ENCODE measurements around the gene PITHD1.
"Not testable (repeated sequence)": the region's sequence is repeated elsewhere in the genome, so short reads cannot be mapped to it uniquely, and the experiment has no call there.

Gene PITHD1

DNA sequence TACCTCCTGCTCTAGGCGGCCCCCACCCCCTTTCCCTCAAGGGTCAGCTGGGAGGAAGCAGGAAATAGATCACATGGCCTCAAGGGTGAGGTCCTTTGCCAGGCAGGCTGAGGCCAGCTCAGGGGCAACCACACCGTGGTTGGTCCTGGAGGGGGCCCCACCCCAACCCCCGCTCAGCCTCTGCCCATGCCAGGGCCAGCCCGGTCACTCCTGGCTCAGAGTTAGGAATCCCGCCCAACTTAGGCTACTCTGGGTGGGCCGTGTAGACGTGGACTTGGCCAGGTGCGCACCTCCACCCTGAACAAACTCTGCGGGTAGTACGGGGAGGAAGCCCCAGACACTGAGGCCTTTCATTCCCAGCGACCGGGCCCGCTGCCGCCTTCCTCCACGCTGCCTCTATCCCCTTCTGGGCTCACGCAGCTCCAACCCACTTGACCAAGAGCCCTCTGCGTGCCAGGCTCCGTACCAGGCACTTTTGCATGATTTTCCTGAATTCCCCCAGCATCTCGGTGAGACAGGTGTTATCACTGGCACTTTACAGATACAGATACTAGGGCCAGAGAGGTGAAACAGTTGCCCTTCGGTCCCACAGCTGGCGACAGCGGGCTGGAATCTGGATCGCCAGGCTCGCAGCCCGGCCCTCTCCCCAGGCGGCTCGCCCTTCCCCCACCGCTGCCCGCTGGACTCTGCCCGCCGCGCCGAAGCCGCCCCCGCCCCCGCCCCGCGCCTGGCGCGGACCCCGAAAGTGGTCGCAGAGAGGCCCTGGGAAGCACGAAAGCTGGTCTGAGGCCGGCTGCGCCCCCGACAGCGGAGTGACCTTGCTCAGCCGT is 21.6 kb downstream of the PITHD1 start:
- no peak for DNase-seq

GRCh38 chr1:23800400-23801337 is 22.5 kb downstream of the PITHD1 start, which contains the start of gene GALE:
Gene GALE, minus strand, starts transcription at chr1:23800754. Its CDS starts 1,747 bp downstream, at chr1:23799007.
- DNase-seq = peak; percentile 95

DNA sequence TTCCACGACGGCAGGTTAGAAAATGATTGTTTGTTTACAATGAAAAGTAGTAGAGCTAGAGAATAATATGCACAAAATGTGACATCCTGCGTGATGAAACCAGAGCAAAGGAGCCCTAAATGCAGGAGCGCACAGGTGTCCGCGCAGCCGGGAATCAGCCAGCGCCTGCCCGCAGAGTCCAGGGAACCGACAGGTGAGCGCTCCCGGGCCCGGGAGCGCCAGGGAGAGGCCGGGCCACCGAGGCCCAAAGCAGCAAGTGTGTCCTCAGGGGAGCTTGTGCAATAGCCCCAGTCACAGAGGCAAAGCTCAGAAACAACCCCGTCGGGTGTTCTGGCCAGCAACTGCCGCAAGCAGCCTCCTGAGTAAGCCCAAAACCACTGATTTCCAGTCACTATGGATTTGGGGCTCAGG is 23.1 kb downstream of the PITHD1 start:
- DNase-seq = peak; percentile 22

- no peak for DNase-seq
Measured at GRCh38 chr1:23801876-23802275, 23.7 kb downstream of the PITHD1 start.

- not testable (repeated sequence) for DNase-seq
Measured at GRCh38 chr1:23802809-23803342, 24.7 kb downstream of the PITHD1 start.

DNA sequence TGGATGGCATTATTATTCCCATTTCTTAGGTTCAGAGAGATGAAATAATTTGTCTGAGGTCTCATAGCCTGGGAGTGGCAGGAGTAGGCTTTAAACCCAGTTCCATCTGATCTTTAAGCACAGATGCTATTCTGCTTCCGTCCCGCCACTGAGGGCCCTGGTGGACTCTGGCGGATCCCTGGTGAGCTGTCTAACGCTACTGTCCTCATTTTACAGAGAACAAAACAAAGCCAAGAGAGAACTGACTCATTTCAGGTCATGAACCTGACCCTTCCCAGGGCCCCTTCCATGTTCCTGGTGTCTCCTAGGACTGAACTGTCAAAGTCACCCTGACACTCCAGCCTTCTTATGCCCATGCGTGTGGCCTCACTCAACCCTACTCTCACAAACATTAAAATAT is 25.5 kb downstream of the PITHD1 start:
- no peak for DNase-seq

DNA sequence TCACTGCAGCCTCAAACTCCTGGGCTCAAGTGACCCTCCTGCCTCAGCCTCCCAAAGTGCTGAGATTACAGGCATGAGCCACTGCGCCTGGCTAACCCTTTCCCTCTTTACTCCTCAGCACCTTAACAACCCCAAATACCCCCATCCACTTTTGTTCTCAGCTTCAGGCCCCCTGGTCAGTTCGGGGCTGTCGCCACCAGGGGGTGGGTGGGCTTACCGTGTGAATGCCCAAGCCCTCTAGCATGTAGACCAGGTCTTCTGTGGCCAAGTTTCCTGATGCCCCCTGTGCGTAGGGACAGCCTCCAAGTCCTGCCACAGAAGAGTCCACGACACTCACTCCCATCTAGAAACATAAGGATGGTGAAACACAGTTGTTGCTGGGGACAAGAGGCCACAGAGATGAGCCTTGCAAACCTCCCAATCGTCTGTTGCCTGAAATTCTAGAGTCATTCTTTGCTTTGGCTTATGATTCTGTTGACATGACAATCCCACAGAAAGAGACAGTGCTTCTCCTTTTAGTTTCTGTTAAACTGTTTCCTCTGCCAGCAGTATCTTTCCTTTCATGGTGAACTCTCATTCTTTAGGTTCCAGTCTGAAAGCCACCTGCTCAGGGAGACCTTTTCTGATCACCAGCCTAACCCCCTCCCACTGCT is 26.1 kb downstream of the PITHD1 start:
- no peak for DNase-seq

DNA sequence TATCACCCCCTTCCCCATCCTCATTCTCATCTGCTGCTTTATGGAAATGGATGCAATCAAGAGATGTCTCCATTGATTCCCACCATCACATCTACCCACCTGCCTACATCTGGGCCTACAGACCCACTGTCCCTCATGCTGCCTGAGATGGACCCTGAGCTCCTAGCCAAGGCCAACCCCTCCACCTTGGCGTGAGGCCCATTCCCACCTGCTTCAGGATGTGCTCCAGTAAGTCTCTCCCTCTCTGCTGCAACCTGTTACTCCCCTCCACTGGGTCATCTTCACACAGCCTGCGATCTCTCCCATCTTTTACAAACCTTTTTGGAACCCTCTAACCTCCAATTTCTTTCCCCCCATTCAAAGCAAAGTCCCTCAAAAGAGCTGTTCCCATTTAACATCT is 26.8 kb downstream of the PITHD1 start:
- DNase-seq = no peak

DNA sequence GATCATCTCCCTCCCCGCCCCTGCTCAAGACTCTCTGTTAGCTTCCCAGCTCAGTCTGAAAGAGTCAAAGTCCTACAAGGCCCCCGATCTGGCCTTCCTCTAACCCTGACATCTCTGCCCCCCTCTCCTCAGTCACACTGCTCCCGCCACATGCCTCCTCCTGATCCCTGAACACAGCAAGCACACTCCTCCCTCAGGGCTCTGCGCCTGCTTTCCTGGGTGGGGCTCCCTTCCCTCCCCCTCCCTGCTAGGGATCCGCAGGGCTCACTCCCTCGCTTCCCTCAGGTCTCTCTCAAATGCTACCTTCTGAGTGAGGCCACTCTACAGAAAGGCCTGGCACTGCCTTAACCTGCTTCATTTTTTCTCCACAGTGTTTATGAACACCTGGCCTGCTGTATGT is 28.1 kb downstream of the PITHD1 start:
- DNase-seq = no peak

- DNase-seq = no peak
Measured at GRCh38 chr1:23807453-23807852, 29.2 kb downstream of the PITHD1 start.

DNA sequence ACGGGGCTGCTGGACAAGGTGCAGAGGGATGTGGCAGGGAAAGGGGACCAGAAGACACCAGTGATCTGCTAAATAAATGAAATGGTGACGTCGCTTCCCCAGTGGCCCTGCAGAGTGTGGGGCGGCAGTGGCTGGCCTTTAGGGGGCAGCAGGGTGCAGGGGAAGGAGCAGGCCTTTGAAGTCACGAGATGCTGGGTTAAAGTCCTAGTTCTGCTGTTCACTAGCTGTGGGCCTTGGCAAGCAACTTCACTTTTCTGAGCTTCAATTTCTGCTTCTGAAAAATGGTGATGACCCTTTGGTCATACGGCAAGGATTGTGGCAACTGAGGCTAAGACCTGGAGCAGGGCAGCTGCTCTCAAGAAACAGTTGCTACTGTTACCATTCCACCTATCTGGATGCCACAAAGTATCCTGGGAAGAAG is 31.5 kb downstream of the PITHD1 start:
- DNase-seq = peak; percentile 46

- no peak for DNase-seq
Measured at GRCh38 chr1:23810818-23811540, 32.8 kb downstream of the PITHD1 start.

- no peak for DNase-seq
Measured at GRCh38 chr1:23814016-23814415, 35.8 kb downstream of the PITHD1 start.

DNA sequence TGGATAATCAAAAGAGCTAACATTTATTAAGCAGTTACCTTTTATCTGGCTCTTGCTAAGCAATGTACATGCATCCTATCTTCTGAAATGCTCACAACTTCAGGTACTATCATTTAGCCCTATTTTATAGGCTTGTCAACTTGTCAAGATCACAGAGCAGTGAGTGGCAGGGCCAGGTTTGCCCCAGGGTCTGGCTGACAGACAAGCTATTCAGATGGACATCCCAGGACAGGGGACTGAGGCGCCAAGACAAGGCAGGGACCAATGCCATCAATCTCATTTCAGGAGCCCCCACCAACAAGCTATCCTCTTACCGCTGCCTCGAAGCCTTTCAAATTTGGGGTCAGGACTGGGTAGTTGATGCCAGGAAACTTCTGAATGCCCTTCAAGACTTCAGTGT is 38.1 kb downstream of the PITHD1 start:
- DNase-seq = no peak

DNA sequence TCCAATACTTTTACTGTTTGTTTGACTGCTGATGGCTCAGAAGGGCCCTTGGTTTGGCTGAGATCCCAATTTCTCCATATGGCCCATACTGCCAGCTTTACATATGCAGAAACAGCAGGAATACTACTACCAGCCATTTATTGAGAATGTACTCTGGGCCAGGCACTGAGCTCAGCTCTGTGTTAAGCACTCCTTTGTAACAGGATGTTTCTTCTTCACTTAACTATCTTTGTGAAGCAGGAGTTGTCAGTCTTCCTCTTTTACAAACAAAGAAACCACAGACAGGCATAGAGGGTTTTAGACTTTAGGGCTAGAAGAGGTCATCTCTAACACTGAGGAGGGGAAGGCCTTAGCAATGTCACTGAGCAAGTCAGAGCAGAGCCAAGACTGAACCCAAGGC is 38.7 kb downstream of the PITHD1 start:
- DNase-seq = no peak

DNA sequence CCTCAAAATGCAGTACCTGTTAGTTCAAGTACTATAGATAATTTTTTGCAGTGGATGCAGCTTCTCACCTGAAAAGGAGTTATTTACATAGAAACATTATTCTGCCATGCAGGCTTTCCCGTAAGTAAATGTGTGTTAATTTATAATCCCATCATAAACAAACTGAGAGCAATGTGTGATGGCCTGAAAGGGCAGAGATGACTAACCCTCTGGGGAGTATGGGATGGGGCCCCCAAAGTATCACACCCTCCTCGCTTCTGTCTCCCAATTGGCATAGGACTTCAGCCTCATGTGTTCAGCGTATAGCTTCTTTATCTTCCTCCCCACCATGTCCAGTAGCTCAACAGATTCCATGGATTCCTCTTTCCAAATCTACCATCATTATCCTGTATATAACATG is 39.4 kb downstream of the PITHD1 start:
- DNase-seq = no peak

GRCh38 chr1:23823767-23824166 is 45.5 kb downstream of the PITHD1 start:
- no peak for DNase-seq

DNA sequence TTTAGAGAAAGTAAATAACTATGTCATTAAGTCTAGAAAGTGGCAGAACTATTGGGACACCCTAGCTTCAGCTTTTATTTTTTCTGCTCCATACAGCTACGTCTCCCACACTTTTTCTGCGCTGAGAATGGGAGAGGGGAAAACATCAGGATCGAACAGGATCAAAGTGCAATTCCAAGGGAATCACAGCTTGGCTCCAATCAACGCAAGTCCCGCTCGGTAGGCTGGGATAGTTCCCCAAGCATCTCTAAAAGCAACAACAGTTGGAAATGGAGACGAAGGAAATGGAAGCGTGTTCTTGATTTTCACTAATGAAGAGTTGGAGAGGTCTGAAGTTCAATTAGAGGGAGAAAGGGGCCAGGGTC is 46.5 kb downstream of the PITHD1 start:
- no peak for DNase-seq

DNA sequence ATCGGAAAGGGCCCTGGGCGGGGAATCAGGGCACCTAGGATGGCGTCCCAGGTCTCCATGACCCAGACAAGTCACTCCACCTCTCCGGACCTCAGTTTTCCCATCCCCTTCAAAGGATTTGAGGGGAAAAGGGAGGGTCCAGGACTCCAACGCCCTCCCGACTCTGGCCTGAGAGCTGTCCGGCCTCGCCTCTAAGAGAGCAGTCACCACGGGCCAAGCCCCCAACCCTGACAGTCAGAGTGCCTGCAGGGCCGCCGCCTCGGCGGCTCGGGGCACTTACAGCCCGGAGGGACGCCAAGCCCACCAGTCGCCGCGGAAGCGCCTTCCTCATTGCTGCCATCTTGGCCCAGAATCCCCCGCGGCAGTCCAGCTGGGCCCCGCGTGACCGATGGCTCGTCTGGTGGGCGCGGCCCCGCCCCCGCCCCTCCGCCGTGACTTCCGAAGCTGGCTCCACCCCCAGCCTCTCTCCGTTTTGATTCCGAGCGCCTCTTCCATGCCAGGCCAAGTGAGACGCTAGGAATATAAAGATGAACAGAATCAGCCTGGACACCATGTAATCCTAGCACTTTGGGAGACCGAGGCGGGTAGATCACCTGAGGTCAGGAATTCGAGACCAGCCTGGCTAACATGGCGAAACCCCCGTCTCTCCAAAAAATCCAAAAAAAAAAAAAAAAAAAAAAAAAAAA is 47.0 kb downstream of the PITHD1 start, which contains the start of gene HMGCL:
HMGCL (minus strand) TSS at position 354 of the 686 bp plus-strand sequence; CDS start at position 340, 14 bp downstream.
- peak; percentile 93 for DNase-seq

GRCh38 chr1:23825762-23826522 is 47.7 kb downstream of the PITHD1 start:
- no peak for DNase-seq

DNA sequence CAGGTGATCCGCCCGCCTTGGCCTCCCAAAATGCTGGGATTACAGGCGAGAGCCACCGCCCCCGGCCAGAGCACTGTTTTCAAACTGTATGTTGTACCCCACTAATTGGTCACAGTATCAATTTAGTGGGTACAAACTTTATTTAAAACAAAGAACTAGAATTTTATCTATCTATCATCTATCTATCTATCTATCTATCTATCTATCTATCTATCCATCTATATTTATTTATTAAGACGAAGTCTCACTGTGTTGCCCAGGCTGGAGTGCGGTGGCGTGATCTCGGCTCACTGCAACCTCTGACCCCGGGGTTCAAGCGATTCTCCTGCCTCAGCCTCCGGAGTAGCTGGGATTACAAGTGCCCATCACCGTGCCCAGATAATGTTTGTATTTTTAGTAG is 48.4 kb downstream of the PITHD1 start:
- not testable (repeated sequence) for DNase-seq
